RWPE2 (cell line): Measurements from ENCODE around the gene PRRT4.

Experiments
- ATAC-seq: fragments of 200-7000 bp; cut with Tn5 transposase; 3 replicates; pipeline ENCODE4 v1.9.1; 2021; ENCODE audit warnings: low read depth
- DNase-seq: peaks from one replicate; pipeline ENCODE4 v3.0.0-alpha.2; 2020; ENCODE audit warnings: low spot score
- H3K27ac ChIP-seq: fragments of 450-650 bp; 2 replicates; pipeline ENCODE4 v1.5.1; 2017; ENCODE audit warnings: mild to moderate bottlenecking; ENCODE audit not compliant: poor library complexity, severe bottlenecking
- H3K27me3 ChIP-seq: fragments of 250-450 bp; sonication (Bioruptor Pico); 2 replicates; pipeline ENCODE4 v1.5.1; 2021; ENCODE audit warnings: mild to moderate bottlenecking, moderate library complexity; ENCODE audit not compliant: insufficient read depth, poor library complexity, severe bottlenecking
- H3K36me3 ChIP-seq: fragments of 250-450 bp; sonication (Bioruptor Pico); 2 replicates; pipeline ENCODE4 v1.5.1; 2020; ENCODE audit warnings: low read depth, mild to moderate bottlenecking, moderate library complexity
- H3K4me1 ChIP-seq: fragments of 250-450 bp; sonication (Bioruptor Pico); 2 replicates; pipeline ENCODE4 v1.5.1; 2021; ENCODE audit warnings: mild to moderate bottlenecking, moderate library complexity; ENCODE audit not compliant: insufficient read depth, poor library complexity, severe bottlenecking
- H3K4me3 ChIP-seq: fragments of 250-450 bp; sonication (Bioruptor Pico); 2 replicates; pipeline ENCODE4 v1.5.1; 2021; ENCODE audit warnings: mild to moderate bottlenecking, moderate library complexity; ENCODE audit not compliant: severe bottlenecking
- H3K9me3 ChIP-seq: fragments of 250-450 bp; sonication (Bioruptor Pico); 2 replicates; pipeline ENCODE4 v1.5.1; 2021; ENCODE audit warnings: mild to moderate bottlenecking, moderate library complexity; ENCODE audit not compliant: severe bottlenecking
- CTCF ChIP-seq: fragments of 450-650 bp; IDR thresholded peaks from one replicate; pipeline ENCODE4 v1.5.1; 2017; ENCODE audit warnings: mild to moderate bottlenecking, moderate library complexity; ENCODE audit not compliant: poor library complexity, severe bottlenecking

PRRT4 gene

DNA sequence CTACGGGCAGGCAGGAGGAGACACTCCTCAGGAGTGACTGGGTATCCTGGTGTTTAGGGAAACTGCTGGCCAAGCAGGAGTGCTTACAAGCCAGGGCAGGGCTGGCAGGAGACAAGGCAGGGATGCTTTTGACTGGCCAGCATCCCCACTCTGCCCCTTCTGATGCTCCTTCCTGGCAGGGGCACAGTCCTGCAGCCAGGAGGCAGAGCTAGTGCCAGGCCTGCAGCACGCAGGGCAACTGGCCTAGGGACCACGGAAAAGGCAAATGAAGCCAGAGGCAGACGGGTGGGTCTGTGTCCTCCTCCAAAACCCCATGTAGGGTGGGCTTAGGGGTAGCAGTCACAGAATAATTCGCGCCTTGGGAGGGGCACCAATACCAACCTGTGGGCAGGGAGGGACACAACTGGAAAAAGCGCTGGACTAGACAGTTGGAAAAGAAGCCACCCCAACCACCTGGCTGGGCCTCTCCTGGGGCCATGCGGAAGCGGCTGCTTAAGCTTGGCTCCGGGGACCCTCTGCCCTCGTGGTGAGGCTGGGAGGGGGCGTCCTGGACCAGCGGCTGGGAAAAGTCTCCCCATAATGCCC, 43.5 kb upstream of the PRRT4 start:
- no peaks in the 10 kb centered on the region for H3K9me3 ChIP-seq
- ATAC-seq: peak; percentile 22; the same call in 1 of the 3 replicates
- peak overlapping the region; percentile 54 for H3K27ac ChIP-seq
- DNase-seq: no peak
- peaks cover 9% of the 10 kb centered on the region for H3K4me1 ChIP-seq
- peaks cover 34% of the 10 kb centered on the region for H3K36me3 ChIP-seq
- no peaks in the 10 kb centered on the region for H3K27me3 ChIP-seq
- peak; percentile 21 for TF ChIP-seq CTCF
- H3K4me3 ChIP-seq: peak overlapping the region; percentile 96

DNA sequence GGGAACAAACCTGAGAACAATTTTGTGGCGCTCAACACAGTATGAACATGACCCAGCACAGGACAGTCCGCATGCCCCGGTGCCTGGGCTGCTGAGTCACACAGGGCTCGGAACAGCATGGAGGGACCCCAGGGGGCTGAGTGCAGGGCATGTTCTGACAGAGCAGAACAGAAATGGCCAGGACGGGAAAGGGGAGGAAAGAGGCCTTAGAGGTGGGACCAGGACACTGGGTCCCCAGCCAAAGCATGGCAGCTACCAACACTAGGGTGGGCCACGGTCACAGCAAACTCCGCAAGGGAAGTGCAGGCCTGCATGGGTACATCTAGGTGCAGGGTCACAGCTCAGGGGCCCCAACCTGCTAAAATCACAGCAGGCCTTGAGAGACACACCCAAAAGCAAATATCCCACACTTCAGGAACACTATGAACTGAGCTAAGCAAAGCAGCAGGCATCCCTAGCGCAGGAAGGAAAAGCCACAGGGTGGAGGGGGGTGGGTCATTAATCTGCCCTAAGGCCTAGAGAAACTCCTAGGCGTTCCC, 42.7 kb upstream of the PRRT4 start:
- peak overlapping the region; percentile 54 for H3K27ac ChIP-seq
- no peaks in the 10 kb centered on the region for H3K9me3 ChIP-seq
- TF ChIP-seq CTCF: no peak
- peak overlapping the region; percentile 96 for H3K4me3 ChIP-seq
- peaks cover 9% of the 10 kb centered on the region for H3K4me1 ChIP-seq
- H3K36me3 ChIP-seq: peaks cover 34% of the 10 kb centered on the region
- DNase-seq: no peak
- ATAC-seq: peak; percentile 21
- H3K27me3 ChIP-seq: no peaks in the 10 kb centered on the region

GRCh38 chr7:128403676-128404075, 42.2 kb upstream of the PRRT4 start:
- Histone ChIP-seq H3K9me3 (no peaks in the 10 kb centered on the region), H3K27me3 (no peaks in the 10 kb centered on the region), H3K4me1 (peaks cover 9% of the 10 kb centered on the region), H3K27ac (peak overlapping the region; percentile 54), H3K36me3 (peaks cover 38% of the 10 kb centered on the region), H3K4me3 (no peak overlapping the region)
- no peak for TF ChIP-seq CTCF
- no peak for DNase-seq
- no peak for ATAC-seq

GRCh38 chr7:128402356-128402755, 40.9 kb upstream of the PRRT4 start:
- Histone ChIP-seq H3K27me3 (no peaks in the 10 kb centered on the region), H3K4me1 (peaks cover 9% of the 10 kb centered on the region), H3K36me3 (peaks cover 52% of the 10 kb centered on the region), H3K27ac (no peak overlapping the region), H3K4me3 (no peak overlapping the region), H3K9me3 (no peaks in the 10 kb centered on the region)
- ATAC-seq (no peak), DNase-seq (no peak)
- no peak for TF ChIP-seq CTCF

DNA sequence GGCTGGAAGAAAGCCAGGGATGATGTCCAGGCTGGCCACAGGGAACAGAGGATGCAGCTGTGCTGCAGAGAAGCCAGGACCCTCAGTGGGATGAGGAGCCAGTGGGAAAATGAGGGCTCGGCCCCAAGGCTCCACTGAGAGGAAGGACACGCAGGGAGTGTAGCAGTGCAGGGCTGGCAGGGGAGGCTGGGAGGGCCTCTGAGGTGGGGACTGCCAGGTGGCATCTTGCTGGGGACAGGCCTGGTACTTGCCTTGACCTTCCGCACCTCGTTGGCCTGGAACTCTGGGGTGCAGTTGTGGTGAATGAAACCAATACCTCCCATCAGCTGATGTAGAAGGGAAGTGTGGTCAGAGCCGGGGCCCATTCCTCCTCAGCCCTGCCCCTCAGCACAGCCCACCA, 39.1 kb upstream of the PRRT4 start:
- Histone ChIP-seq H3K4me1 (peaks cover 9% of the 10 kb centered on the region), H3K27ac (no peak overlapping the region), H3K36me3 (peaks cover 64% of the 10 kb centered on the region), H3K9me3 (no peaks in the 10 kb centered on the region), H3K27me3 (no peaks in the 10 kb centered on the region), H3K4me3 (no peak overlapping the region)
- DNase-seq (no peak), ATAC-seq (no peak)
- TF ChIP-seq CTCF: no peak
